ENCODE measurements around the gene HCLS1.

- TF ChIP-seq, protein P1, sequence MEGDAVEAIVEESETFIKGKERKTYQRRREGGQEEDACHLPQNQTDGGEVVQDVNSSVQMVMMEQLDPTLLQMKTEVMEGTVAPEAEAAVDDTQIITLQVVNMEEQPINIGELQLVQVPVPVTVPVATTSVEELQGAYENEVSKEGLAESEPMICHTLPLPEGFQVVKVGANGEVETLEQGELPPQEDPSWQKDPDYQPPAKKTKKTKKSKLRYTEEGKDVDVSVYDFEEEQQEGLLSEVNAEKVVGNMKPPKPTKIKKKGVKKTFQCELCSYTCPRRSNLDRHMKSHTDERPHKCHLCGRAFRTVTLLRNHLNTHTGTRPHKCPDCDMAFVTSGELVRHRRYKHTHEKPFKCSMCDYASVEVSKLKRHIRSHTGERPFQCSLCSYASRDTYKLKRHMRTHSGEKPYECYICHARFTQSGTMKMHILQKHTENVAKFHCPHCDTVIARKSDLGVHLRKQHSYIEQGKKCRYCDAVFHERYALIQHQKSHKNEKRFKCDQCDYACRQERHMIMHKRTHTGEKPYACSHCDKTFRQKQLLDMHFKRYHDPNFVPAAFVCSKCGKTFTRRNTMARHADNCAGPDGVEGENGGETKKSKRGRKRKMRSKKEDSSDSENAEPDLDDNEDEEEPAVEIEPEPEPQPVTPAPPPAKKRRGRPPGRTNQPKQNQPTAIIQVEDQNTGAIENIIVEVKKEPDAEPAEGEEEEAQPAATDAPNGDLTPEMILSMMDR (IDR thresholded peaks at IDR 0.05; ENCODE audit: insufficient read depth, low read depth, low read length) = no peak
- no peak for TF ChIP-seq EZH2 (IDR thresholded peaks at IDR 0.05; ENCODE audit: insufficient read depth, low read length)
These were observed 6.0 kb downstream of the HCLS1 start for GRCh38 chr3:121654493-121655385.

All from astrocyte (in vitro differentiated cells and primary cell).